Tibial nerve (tissue), 4 donors: ENCODE measurements around the gene FIGLA.

ENCODE experiments used
- EP300 ChIP-seq, 2 donors: sonication (generic); formaldehyde crosslinking; IDR thresholded peaks; one replicate each; pipeline ENCODE4 v1.6.1; 2017; ENCODE audit warnings: antibody characterized with exemption in 2 of 2, mild to moderate bottlenecking in 1 of 2
- POLR2A ChIP-seq, 2 donors: fragments of 450-650 bp; IDR thresholded peaks; one replicate each; pipeline ENCODE4 v1.6.1; 2017; ENCODE audit warnings: antibody characterized with exemption in 2 of 2, mild to moderate bottlenecking in 2 of 2, moderate library complexity in 2 of 2
- TF ChIP-seq, protein P1 (sequence below), 5 experiments: fragments of 200-600 bp in 3 of 5; fragments of 450-650 bp in 2 of 5; sonication (generic) in 3 of 5; IDR thresholded peaks; one replicate each; pipeline ENCODE4 v1.5.1; 2016 to 2019; ENCODE audit warnings: antibody characterized with exemption in 5 of 5, mild to moderate bottlenecking in 3 of 5, moderate library complexity in 2 of 5

DNA sequence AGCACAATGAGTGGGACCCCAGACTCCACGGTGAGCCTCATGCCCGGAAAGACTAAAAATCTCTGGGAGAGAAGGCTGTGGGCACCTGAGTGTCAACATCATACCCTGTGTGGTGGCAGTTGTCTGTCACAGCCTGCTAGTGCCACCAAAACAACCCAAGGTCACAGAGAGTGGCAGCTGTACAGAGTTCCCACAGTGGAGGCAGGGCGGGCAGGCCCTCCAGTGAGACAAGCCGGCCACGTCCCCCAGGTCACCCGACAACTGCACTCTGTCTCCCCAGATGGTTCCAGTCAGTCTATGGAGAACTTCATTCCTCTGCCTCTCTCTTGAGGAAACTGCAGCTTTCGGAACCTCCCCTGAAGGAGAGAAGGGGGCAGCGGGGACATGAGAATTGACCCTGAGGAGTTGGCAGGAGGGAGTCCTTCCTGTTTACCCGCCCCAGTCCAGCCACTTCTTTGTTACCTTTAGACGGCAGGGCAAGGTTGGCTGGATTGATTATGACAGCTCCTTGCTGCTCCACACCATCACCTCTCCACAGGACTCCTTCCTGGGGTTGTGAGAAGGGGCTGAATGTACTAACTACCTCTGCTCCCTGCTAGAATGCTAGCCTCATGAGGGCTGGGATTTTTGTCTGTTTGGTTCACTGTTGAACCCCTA is 11.3 kb upstream of the FIGLA start:
- TF ChIP-seq, protein P1, sequence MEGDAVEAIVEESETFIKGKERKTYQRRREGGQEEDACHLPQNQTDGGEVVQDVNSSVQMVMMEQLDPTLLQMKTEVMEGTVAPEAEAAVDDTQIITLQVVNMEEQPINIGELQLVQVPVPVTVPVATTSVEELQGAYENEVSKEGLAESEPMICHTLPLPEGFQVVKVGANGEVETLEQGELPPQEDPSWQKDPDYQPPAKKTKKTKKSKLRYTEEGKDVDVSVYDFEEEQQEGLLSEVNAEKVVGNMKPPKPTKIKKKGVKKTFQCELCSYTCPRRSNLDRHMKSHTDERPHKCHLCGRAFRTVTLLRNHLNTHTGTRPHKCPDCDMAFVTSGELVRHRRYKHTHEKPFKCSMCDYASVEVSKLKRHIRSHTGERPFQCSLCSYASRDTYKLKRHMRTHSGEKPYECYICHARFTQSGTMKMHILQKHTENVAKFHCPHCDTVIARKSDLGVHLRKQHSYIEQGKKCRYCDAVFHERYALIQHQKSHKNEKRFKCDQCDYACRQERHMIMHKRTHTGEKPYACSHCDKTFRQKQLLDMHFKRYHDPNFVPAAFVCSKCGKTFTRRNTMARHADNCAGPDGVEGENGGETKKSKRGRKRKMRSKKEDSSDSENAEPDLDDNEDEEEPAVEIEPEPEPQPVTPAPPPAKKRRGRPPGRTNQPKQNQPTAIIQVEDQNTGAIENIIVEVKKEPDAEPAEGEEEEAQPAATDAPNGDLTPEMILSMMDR (IDR thresholded peaks at IDR 0.05): no peak
- TF ChIP-seq POLR2A (IDR thresholded peaks at IDR 0.05) (no peak), EP300 (IDR thresholded peaks at IDR 0.05) (no peak)
